H1 (cell line): ENCODE measurements around the gene ADM2.

Experiments
- CHD2 ChIP-seq: IDR thresholded peaks from 2 replicates; pipeline ENCODE4 v1.6.1; 2012; ENCODE audit warnings: low read length, improper control_type of control experiment
- EGR1 ChIP-seq: IDR thresholded peaks from 2 replicates; pipeline ENCODE4 v1.6.1; 2011; ENCODE audit warnings: low read depth, low read length, borderline replicate concordance
- EP300 ChIP-seq, 2 experiments: IDR thresholded peaks; 1 replicate in 1 of 2; 2 replicates in 1 of 2; pipeline ENCODE4 v1.6.1; 2011 to 2012; ENCODE audit warnings: low read depth in 2 of 2, low read length in 2 of 2, mild to moderate bottlenecking in 2 of 2, borderline replicate concordance in 1 of 2, inconsistent platforms in 1 of 2, moderate library complexity in 1 of 2
- EZH2 ChIP-seq: fragments of 200-600 bp; sonication (generic); IDR thresholded peaks from 2 replicates; pipeline ENCODE4 v1.7.1; 2012; ENCODE audit warnings: low read depth, mild to moderate bottlenecking, moderate library complexity, low read length, inconsistent platforms; ENCODE audit not compliant: severe bottlenecking
- GABPA ChIP-seq: IDR thresholded peaks from 2 replicates; pipeline ENCODE4 v1.6.1; 2011; ENCODE audit warnings: mild to moderate bottlenecking, low read length, moderate library complexity, borderline replicate concordance; ENCODE audit not compliant: insufficient read depth
- NANOG ChIP-seq: IDR thresholded peaks from 2 replicates; pipeline ENCODE4 v1.6.1; 2011; ENCODE audit warnings: low read length, low read depth, mild to moderate bottlenecking, inconsistent platforms; ENCODE audit not compliant: insufficient read depth, poor library complexity, severe bottlenecking
- POLR2A ChIP-seq, 2 experiments: IDR thresholded peaks; 1 replicate in 1 of 2; 2 replicates in 1 of 2; pipeline ENCODE4 v1.6.1; 2011; ENCODE audit warnings: low read depth in 2 of 2, low read length in 2 of 2, mild to moderate bottlenecking in 2 of 2; ENCODE audit errors: control extremely low read depth in 1 of 2
- RAD21 ChIP-seq, 2 experiments: IDR thresholded peaks in 1 of 2; conservative IDR thresholded peaks in 1 of 2; 2 replicates each; pipeline ENCODE4 v1.6.1; 2011; ENCODE audit warnings: low read depth in 2 of 2, low read length in 2 of 2, improper control_type of control experiment in 1 of 2, inconsistent platforms in 1 of 2, mild to moderate bottlenecking in 1 of 2, moderate library complexity in 1 of 2
- SIN3A ChIP-seq, 2 experiments: IDR thresholded peaks in 1 of 2; conservative IDR thresholded peaks in 1 of 2; 2 replicates each; pipeline ENCODE4 v1.6.1; 2011 to 2012; ENCODE audit warnings: low read length in 2 of 2, improper control_type of control experiment in 1 of 2, low read depth in 1 of 2, mild to moderate bottlenecking in 1 of 2
- SP1 ChIP-seq: IDR thresholded peaks from 2 replicates; pipeline ENCODE4 v1.6.1; 2011; ENCODE audit warnings: low read depth, low read length
- TCF12 ChIP-seq: IDR thresholded peaks from 2 replicates; pipeline ENCODE4 v1.6.1; 2011; ENCODE audit warnings: low read depth, mild to moderate bottlenecking, low read length
- YY1 ChIP-seq: IDR thresholded peaks from 2 replicates; pipeline ENCODE4 v1.6.1; 2011; ENCODE audit warnings: low read depth, mild to moderate bottlenecking, low read length
- TF ChIP-seq, protein P1 (sequence below), 3 experiments: IDR thresholded peaks; 1 replicate in 2 of 3; 2 replicates in 1 of 3; pipeline versions ENCODE4 v1.5.1 to v1.6.1; 2011; ENCODE audit warnings: low read length in 3 of 3, mild to moderate bottlenecking in 3 of 3, inconsistent platforms in 2 of 3, low read depth in 1 of 3, moderate library complexity in 1 of 3; ENCODE audit not compliant: insufficient read depth in 1 of 3; ENCODE audit errors: control extremely low read depth in 1 of 3
- TF ChIP-seq, protein P2 (sequence below): IDR thresholded peaks from 2 replicates; pipeline ENCODE4 v1.6.1; 2012; ENCODE audit warnings: inconsistent platforms

DNA sequence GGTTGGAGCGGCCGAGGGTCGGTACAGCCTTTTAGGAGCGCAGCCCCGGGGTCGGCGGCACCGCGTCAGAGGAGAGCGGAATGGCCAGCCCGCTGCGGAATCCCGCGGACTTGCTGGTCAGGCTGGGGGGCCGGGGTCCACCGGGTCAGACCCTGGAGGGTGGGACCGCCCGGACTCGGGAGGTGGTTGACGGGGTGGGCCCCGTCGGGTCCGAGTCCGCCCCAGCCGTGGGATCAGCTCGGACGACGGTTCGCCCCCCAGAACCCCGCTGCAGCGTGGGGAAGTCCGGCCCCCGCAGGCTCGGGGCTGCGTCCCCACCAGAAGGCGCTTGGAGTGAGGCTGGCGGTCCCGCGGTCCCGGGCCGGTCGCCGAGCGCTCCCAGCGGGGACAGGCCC lies 301 bp upstream of the ADM2 start:
- TF ChIP-seq, protein P1, sequence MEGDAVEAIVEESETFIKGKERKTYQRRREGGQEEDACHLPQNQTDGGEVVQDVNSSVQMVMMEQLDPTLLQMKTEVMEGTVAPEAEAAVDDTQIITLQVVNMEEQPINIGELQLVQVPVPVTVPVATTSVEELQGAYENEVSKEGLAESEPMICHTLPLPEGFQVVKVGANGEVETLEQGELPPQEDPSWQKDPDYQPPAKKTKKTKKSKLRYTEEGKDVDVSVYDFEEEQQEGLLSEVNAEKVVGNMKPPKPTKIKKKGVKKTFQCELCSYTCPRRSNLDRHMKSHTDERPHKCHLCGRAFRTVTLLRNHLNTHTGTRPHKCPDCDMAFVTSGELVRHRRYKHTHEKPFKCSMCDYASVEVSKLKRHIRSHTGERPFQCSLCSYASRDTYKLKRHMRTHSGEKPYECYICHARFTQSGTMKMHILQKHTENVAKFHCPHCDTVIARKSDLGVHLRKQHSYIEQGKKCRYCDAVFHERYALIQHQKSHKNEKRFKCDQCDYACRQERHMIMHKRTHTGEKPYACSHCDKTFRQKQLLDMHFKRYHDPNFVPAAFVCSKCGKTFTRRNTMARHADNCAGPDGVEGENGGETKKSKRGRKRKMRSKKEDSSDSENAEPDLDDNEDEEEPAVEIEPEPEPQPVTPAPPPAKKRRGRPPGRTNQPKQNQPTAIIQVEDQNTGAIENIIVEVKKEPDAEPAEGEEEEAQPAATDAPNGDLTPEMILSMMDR (IDR thresholded peaks at IDR 0.05; ENCODE audit: control extremely low read depth in 1 of 3, insufficient read depth in 1 of 3, low read depth in 1 of 3, low read length in 3 of 3): no peak
- TF ChIP-seq POLR2A (IDR thresholded peaks at IDR 0.05; ENCODE audit: control extremely low read depth in 1 of 2, low read depth in 2 of 2, low read length in 2 of 2): no peak
- TF ChIP-seq CHD2: no peak
- no peak for TF ChIP-seq GABPA
- TF ChIP-seq EZH2: no peak
- TF ChIP-seq TCF12: no peak
- no peak for TF ChIP-seq RAD21 (IDR thresholded peaks at IDR 0.05 in 1 of 2, conservative IDR thresholded peaks at IDR 0.05 in 1 of 2; ENCODE audit: low read depth in 2 of 2, low read length in 2 of 2)
- TF ChIP-seq EGR1: no peak
- TF ChIP-seq, protein P2, sequence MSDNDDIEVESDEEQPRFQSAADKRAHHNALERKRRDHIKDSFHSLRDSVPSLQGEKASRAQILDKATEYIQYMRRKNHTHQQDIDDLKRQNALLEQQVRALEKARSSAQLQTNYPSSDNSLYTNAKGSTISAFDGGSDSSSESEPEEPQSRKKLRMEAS: no peak
- no peak for TF ChIP-seq NANOG
- no peak for TF ChIP-seq YY1
- no peak for TF ChIP-seq SP1
- no peak for TF ChIP-seq EP300 (IDR thresholded peaks at IDR 0.05; ENCODE audit: borderline replicate concordance in 1 of 2, low read depth in 2 of 2, low read length in 2 of 2)
- no peak for TF ChIP-seq SIN3A (conservative IDR thresholded peaks at IDR 0.05 in 1 of 2, IDR thresholded peaks at IDR 0.05 in 1 of 2; ENCODE audit: low read depth in 1 of 2, low read length in 2 of 2)
